ENCODE results near the gene FASTK.

The FASTK gene

GRCh38 chr7:151060416-151061212 lies 20.0 kb downstream of the FASTK start:
- TF ChIP-seq CTCF (IDR thresholded peaks at IDR 0.05; ENCODE audit: borderline replicate concordance, control extremely low read depth, extremely low read depth, insufficient read depth, missing control alignments): no peak
- no peak for DNase-seq (ENCODE audit: low spot score)
- in situ Hi-C loops (cut with MboI; ENCODE audit: low sequenced_read_pairs, unreplicated experiment): no loop called here

- no peak for TF ChIP-seq CTCF (IDR thresholded peaks at IDR 0.05; ENCODE audit: borderline replicate concordance, control extremely low read depth, extremely low read depth, insufficient read depth, missing control alignments)
- no peak for DNase-seq (ENCODE audit: low spot score)
- in situ Hi-C loops (cut with MboI; ENCODE audit: low sequenced_read_pairs, unreplicated experiment): no loop called here
Observed at GRCh38 chr7:151060113-151060415, 20.5 kb downstream of the FASTK start.

- TF ChIP-seq CTCF (IDR thresholded peaks at IDR 0.05; ENCODE audit: borderline replicate concordance, control extremely low read depth, extremely low read depth, insufficient read depth, missing control alignments): peak; percentile 28
- peak; percentile 92 for DNase-seq (ENCODE audit: low spot score)
- in situ Hi-C loops (cut with MboI; ENCODE audit: low sequenced_read_pairs, unreplicated experiment): no loop called here
Observed at GRCh38 chr7:151059367-151060112, 21.1 kb downstream of the FASTK start, which contains the start of gene SLC4A2. TSS of gene SLC4A2 (plus strand) at chr7:151059589. CDS start at chr7:151061988, 2,399 bp downstream.

GRCh38 chr7:151058781-151059366 lies 21.7 kb downstream of the FASTK start:
- TF ChIP-seq CTCF (IDR thresholded peaks at IDR 0.05; ENCODE audit: borderline replicate concordance, control extremely low read depth, extremely low read depth, insufficient read depth, missing control alignments): no peak
- in situ Hi-C loops (cut with MboI; ENCODE audit: low sequenced_read_pairs, unreplicated experiment): no loop called here
- DNase-seq (ENCODE audit: low spot score): peak; percentile 58

GRCh38 chr7:151057989-151058780 lies 22.4 kb downstream of the FASTK start:
- no peak for TF ChIP-seq CTCF (IDR thresholded peaks at IDR 0.05; ENCODE audit: borderline replicate concordance, control extremely low read depth, extremely low read depth, insufficient read depth, missing control alignments)
- in situ Hi-C loops (cut with MboI; ENCODE audit: low sequenced_read_pairs, unreplicated experiment): no loop called here
- peak; percentile 100 for DNase-seq (ENCODE audit: low spot score)

- no peak for TF ChIP-seq CTCF (IDR thresholded peaks at IDR 0.05; ENCODE audit: borderline replicate concordance, control extremely low read depth, extremely low read depth, insufficient read depth, missing control alignments)
- no peak for DNase-seq (ENCODE audit: low spot score)
- in situ Hi-C loops (cut with MboI; ENCODE audit: low sequenced_read_pairs, unreplicated experiment): no loop called here
Observed at GRCh38 chr7:151057506-151057988, 23.1 kb downstream of the FASTK start, which contains the start of gene CDK5. TSS of gene CDK5 (minus strand) at chr7:151057897. CDS start at chr7:151057848, 49 bp downstream.

All from GM13976 (cell line).